AG09319 (cell line): ENCODE data around the gene KCNT1.

ENCODE experiments used
- DNase-seq: peaks from one replicate; pipeline ENCODE4 v3.0.0-alpha.2; 2010; ENCODE audit warnings: low read depth; ENCODE audit errors: extremely low read depth
- CTCF ChIP-seq: IDR thresholded peaks from 2 replicates; pipeline ENCODE4 v1.5.1; 2011; ENCODE audit warnings: low read depth, mild to moderate bottlenecking, inconsistent platforms, low read length, moderate library complexity

The KCNT1 gene

GRCh38 chr9:135817951-135818717, 116.1 kb downstream of the KCNT1 start:
- no peak for DNase-seq
- TF ChIP-seq CTCF, result no peak

GRCh38 chr9:135818718-135819475, 116.9 kb downstream of the KCNT1 start:
- TF ChIP-seq CTCF, result no peak
- DNase-seq, result no peak

- TF ChIP-seq CTCF, result no peak
- DNase-seq, result no peak
Observed at GRCh38 chr9:135819905-135820304, 117.9 kb downstream of the KCNT1 start.

- no peak for DNase-seq
Observed at GRCh38 chr9:135820661-135821060, 118.7 kb downstream of the KCNT1 start.

GRCh38 chr9:135821116-135821515, 119.1 kb downstream of the KCNT1 start:
- no peak for DNase-seq
- TF ChIP-seq CTCF, result no peak

More at GRCh38 chr9:135820661-135821060, 118.7 kb downstream of the KCNT1 start:
- TF ChIP-seq CTCF, result no peak

- no peak for TF ChIP-seq CTCF
- no peak for DNase-seq
Observed at GRCh38 chr9:135821733-135822373, 119.9 kb downstream of the KCNT1 start.

GRCh38 chr9:135822374-135822755, 120.4 kb downstream of the KCNT1 start:
- DNase-seq, result no peak
- TF ChIP-seq CTCF, result no peak
